Amygdala (tissue), 56 donors: ENCODE measurements around the gene ZNF197.
"Not testable (repeated sequence)": the region's sequence is repeated elsewhere in the genome, so short reads cannot be mapped to it uniquely, and the experiment has no call there.

ENCODE experiments used
- DNase-seq, 56 donors: peaks; one replicate each; lab custom pipeline; 2025; lab: John Stamatoyannopoulos, UW

The ZNF197 gene

DNA sequence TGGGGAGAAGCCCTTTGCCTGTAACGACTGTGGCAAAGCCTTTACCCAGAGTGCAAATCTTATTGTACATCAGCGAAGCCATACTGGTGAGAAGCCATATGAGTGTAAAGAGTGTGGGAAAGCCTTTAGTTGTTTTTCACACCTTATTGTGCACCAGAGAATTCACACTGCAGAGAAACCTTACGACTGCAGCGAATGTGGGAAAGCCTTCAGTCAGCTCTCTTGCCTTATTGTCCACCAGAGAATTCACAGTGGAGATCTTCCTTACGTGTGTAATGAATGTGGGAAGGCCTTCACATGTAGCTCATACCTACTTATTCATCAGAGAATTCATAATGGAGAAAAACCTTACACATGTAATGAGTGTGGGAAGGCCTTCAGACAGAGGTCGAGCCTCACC, 34.6 kb downstream of the ZNF197 start:
- no peak for DNase-seq

GRCh38 chr3:44661189-44661588, 36.4 kb downstream of the ZNF197 start:
- DNase-seq = no peak

GRCh38 chr3:44665173-44665572, 40.3 kb downstream of the ZNF197 start:
- DNase-seq = no peak

- DNase-seq = no peak
Measured at GRCh38 chr3:44666346-44666745, 41.5 kb downstream of the ZNF197 start.

- DNase-seq = no peak
Measured at GRCh38 chr3:44669760-44670159, 44.9 kb downstream of the ZNF197 start.

DNA sequence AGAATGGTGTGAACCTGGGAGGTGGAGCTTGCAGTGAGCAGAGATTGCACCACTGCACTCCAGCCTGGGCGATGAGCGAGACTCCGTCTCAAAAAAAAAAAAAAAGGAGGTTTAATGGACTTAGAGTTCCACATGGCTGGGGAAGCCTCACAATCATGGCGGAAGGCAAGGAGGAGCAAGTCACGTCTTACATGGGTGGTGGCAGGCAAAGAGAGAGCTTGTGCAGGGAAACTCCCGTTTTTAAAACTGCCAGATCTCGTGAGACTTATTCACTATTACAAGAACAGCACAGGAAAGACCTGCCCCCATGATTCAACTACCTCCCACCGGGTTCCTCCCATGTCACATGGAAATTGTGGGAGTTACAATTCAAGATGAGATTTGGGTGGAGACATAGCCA, 48.6 kb downstream of the ZNF197 start:
- not testable (repeated sequence) for DNase-seq

GRCh38 chr3:44674211-44674610, 49.4 kb downstream of the ZNF197 start:
- no peak for DNase-seq

- DNase-seq = no peak
Measured at GRCh38 chr3:44678480-44679116, 53.8 kb downstream of the ZNF197 start.

DNA sequence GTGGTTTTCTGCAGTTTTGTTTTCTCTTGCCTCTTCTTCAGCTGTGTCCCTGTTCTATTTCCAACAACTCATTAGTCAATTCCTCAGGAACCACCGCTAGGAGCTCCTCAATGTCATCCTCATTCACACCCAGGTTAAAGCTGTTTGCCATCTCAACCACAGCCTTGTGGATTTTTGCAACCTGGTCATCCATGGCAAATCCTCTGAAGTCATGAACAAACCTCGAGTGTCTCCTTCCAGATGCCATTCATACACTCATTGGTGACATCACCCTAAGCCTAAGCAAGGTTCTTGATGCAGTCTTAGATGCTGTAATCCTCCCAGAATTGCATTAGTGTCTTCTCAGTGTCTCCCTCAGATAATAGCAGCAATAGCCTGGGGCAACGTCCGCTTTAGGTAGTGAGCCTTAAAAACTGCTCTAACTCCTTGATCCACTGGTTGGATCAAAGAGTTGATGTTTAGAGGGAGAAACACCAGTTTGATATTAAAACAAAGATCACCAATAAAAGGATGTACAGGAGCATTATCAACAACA, 56.2 kb downstream of the ZNF197 start:
- DNase-seq = no peak

DNA sequence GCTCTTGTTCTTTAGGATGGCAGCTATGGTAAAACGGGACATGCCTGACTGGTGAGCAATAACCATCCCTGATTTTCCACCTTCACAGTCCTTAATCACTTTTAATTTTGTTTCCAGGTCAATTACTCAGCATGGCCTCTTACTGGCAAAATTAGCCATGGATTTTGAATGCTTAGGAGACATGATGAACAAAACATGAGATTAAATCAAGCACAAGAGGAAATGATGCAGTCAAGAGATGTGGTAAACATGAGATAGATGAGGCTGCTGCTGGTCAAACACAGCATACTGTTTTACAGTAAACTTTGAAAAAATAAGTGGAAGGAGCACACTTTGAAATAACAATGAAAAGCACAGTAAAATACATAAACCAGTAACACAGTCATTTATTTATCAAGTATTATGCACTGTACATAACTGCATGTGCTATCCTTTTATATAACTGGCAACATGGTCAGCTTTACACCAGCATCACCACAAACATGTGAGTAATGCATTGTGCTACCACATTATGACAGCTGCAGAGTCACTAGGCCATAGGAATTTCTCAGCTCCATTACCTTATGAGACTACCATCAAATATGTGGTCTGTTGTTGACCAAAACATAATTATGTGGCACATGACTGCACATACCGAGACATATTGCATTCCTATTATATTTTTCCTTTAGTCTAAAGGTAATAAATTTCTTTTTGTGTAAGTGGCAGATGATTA, 57.5 kb downstream of the ZNF197 start:
- no peak for DNase-seq

- peak in 50 of 56 donors; percentile 2 to 74 (median 38) for DNase-seq
Measured at GRCh38 chr3:44685128-44685800, 60.4 kb downstream of the ZNF197 start.

DNA sequence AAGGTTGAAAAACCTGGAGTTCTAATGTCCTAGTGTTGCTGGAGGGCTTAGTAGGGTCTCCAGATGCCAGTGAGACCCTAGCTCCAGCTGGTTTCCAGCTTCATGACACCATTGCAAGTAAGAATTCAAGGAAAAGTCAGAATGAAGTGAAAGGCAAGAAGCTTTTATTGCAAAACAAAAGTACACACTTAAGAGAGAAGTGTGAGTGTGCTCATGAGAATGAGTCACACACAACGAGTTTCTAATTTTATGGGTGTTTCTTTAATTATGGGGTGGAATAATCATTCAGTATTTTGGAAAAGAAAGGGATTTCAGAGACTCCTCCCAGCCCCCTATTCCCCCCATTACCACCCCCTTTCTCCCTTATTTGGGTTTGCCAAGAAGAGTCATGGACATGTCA, 63.1 kb downstream of the ZNF197 start:
- DNase-seq = no peak
